Gastroesophageal sphincter (tissue), 3 donors: ENCODE results near the gene YTHDF1.
"Not testable (repeated sequence)": the region's sequence is repeated elsewhere in the genome, so short reads cannot be mapped to it uniquely, and the experiment has no call there.

Experiments
- POLR2A ChIP-seq, 2 donors: fragments of 450-650 bp; IDR thresholded peaks; one replicate each; pipeline ENCODE4 v1.6.1; 2017; ENCODE audit warnings: antibody characterized with exemption in 2 of 2, mild to moderate bottlenecking in 2 of 2, moderate library complexity in 1 of 2
- POLR2AphosphoS5 ChIP-seq: sonication (generic); formaldehyde crosslinking; IDR thresholded peaks from one replicate; pipeline ENCODE4 v1.6.1; 2017; ENCODE audit warnings: antibody characterized with exemption
- TF ChIP-seq, protein P1 (sequence below), 4 experiments: fragments of 200-600 bp in 2 of 4; fragments of 450-650 bp in 2 of 4; sonication (generic) in 1 of 4; IDR thresholded peaks; one replicate each; pipeline ENCODE4 v1.5.1; 2017 to 2019; ENCODE audit warnings: antibody characterized with exemption in 4 of 4, mild to moderate bottlenecking in 2 of 4, moderate library complexity in 2 of 4

DNA sequence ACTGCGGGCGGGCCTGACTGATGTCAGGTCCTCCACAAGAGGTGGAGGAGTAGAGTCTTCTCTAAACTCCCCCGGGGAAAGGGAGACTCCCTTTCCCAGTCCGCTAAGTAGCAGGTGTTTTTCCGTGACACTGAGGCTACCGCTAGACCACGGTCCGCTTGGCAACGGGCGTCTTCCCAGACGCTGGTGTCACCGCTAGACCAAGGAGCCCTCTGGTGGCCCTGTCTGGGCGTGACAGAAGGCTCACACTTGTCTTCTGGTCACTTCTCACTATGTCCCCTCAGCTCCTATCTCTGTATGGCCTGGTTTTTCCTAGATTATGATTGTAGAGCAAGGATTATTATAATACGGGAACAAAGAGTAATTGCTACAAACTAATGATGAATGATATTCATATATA lies 35.4 kb upstream of the YTHDF1 start:
- TF ChIP-seq, protein P1, sequence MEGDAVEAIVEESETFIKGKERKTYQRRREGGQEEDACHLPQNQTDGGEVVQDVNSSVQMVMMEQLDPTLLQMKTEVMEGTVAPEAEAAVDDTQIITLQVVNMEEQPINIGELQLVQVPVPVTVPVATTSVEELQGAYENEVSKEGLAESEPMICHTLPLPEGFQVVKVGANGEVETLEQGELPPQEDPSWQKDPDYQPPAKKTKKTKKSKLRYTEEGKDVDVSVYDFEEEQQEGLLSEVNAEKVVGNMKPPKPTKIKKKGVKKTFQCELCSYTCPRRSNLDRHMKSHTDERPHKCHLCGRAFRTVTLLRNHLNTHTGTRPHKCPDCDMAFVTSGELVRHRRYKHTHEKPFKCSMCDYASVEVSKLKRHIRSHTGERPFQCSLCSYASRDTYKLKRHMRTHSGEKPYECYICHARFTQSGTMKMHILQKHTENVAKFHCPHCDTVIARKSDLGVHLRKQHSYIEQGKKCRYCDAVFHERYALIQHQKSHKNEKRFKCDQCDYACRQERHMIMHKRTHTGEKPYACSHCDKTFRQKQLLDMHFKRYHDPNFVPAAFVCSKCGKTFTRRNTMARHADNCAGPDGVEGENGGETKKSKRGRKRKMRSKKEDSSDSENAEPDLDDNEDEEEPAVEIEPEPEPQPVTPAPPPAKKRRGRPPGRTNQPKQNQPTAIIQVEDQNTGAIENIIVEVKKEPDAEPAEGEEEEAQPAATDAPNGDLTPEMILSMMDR (IDR thresholded peaks at IDR 0.05), result not testable (repeated sequence)
- TF ChIP-seq POLR2A (IDR thresholded peaks at IDR 0.05); POLR2AphosphoS5: not testable (repeated sequence)
